Measurements from ENCODE around the gene GPC5.

- TF ChIP-seq CTCF (IDR thresholded peaks at IDR 0.05; ENCODE audit: low read length) (no peak), EZH2 (IDR thresholded peaks at IDR 0.05; ENCODE audit: borderline replicate concordance, low read length) (no peak)
These were observed 902.2 kb downstream of the GPC5 start for GRCh38 chr13:92300651-92301050.

All from OCI-LY1 (cell line).